Activated CD8-positive, alpha-beta memory T cell treated with anti-CD3 and anti-CD28 coated beads, Interleukin-2, amount 50 U/mL, for 24 hours (primary cell): ENCODE data around the gene OR2M7.
"Not testable (repeated sequence)": the region's sequence is repeated elsewhere in the genome, so short reads cannot be mapped to it uniquely, and the experiment has no call there.

Experiments used
- DNase-seq: peaks from one replicate; pipeline ENCODE4 v3.0.0-alpha.2; 2020; ENCODE audit errors: extremely low read depth

The OR2M7 gene, protein sequence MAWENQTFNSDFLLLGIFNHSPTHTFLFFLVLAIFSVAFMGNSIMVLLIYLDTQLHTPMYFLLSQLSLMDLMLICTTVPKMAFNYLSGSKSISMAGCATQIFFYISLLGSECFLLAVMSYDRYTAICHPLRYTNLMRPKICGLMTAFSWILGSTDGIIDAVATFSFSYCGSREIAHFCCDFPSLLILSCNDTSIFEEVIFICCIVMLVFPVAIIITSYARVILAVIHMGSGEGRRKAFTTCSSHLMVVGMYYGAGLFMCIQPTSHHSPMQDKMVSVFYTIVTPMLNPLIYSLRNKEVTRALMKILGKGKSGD

DNA sequence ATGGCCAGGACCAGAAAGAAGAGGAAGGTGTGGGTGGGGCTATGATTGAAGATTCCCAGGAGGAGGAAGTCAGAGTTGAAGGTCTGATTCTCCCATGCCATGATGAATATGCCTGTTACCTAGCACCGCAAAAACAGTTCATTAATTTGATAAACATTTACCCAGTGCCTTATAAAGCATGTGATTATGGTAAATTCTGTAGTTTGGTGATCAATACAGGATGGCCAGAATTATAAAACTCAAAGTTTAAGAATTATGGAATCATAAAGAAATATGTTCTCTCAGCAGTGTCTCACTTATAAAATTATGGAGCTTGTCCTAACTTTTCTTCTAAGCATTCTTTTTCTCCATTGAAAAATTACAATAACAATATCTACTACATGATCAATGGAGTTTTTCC lies at the start of gene OR2M7:
Gene OR2M7, minus strand, starts transcription at position 101 of the 400 bp plus-strand sequence. Its CDS starts 0 bp downstream, at position 101.
- no peak for DNase-seq

DNA sequence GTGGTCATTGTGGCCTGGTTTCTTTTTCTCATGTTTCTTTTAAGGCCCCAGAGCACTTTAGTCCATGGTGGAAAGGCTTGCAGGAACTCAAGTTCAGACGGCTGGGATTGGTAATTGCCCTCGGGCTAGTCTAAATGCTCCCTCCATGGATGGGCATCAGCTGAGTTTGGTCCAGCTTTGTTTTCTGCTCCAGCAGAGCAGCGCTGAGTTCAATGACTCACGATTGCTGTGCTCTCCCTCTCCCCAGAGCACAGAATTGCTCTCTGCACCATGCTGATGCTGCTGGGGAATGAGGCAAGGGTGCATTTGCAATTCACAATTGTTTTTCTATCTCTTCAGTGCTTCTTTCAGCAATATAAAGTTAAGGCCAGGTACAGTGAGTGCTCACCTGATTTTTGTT lies 49.4 kb upstream of the OR2M7 start:
- DNase-seq = no peak

DNA sequence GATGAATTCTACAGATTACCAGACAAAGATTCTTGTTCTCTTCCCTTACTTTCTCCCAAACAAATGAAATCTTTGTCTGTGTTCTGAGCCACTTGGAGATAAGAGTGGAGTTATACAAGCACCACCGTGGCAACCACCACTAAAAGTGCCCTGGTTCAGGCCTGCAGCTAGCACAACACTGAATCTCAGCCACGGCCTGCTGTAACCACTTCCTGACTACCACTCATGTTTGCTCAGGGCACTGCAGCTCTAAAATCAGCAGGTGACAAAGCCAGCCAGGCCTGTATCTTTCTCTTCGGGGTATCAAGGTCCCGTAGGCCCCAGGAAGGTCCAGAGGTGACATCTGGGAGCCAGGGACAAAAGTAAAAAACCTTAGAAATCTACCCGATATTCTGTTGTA lies 48.0 kb upstream of the OR2M7 start:
- DNase-seq = no peak

DNA sequence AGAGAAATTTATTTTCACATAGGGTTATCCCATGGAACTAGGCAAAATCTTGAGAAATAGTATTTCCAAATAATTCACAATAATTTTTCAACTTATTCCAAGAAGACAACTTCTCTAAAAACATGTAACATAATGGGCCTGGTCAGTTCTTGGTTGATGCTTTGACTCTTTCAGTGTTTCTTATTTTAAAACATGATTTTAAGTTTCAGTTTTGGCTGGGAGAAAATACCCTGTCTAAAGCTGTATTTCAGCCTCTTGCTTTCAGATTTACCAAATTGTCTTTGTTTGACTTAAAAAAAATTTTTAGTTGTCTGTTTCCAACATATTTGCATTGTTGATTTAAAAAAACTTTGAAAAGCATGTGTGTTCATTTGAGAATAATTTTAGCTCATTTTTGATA lies 42.2 kb upstream of the OR2M7 start:
- DNase-seq = no peak

DNA sequence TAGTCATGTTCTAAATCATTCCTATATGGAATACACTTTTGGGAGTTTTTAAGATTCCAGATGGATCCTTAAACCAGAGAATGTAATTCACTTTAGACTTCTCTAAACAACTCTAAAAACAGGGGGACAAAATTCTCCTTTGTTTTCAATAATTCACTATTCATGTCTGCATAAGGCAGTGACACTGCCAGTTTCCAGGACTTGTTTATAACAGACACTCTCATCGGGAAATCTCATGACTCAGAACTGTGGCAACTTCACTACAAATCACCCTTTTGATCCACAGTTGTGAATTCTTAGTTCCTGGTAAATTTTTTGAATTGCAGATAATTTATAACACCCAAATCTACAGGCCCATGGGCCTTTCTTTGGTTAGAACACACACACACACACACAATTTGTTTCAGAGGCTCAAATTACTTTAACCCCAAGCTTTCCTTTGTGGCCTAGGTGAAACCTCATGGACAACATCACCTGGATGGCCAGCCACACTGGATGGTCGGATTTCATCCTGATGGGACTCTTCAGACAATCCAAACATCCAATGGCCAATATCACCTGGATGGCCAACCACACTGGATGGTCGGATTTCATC lies 36.9 kb upstream of the OR2M7 start, which contains the start of gene OR2T4:
Gene OR2T4, plus strand, starts transcription at position 545 of the 595 bp plus-strand sequence. Its CDS starts 0 bp downstream, at position 545.
- no peak for DNase-seq

DNA sequence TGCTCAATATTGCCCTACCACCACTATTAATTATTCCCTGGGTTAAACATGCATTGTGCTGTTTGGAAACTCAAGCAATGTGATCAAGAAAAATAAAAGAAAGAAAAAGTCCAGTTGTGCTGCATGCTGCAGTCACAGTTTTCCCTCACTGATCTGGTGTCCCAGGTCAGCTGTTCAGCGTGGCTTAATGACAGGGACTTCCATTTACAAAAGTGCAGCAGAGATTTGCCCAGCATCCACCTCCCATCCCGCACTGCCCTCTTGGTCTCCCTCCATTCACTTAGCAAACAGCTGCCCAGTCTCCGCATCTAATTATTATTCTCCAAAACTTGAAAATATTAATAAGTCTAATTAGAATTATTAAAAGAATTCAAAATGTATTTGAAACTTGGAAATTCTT lies 35.0 kb upstream of the OR2M7 start:
- no peak for DNase-seq

DNA sequence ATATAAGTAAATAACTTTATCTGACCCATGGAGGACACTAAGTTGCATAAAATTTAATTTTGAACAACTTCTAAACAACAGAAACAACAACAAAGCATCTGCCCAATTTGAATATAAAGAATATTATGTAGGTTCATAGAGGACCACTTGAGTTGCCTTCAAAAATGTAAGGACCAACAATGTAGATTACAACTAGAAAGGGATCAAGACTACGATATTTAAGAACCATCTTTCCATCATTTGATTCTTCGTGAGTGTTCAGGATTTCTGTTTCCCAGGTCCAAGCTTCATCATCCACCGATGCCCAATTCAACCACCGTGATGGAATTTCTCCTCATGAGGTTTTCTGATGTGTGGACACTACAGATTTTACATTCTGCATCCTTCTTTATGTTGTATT lies 24.1 kb upstream of the OR2M7 start, which contains the start of gene OR14C36:
Gene OR14C36, plus strand, starts transcription at position 301 of the 400 bp plus-strand sequence. Its CDS starts 0 bp downstream, at position 301.
- no peak for DNase-seq

DNA sequence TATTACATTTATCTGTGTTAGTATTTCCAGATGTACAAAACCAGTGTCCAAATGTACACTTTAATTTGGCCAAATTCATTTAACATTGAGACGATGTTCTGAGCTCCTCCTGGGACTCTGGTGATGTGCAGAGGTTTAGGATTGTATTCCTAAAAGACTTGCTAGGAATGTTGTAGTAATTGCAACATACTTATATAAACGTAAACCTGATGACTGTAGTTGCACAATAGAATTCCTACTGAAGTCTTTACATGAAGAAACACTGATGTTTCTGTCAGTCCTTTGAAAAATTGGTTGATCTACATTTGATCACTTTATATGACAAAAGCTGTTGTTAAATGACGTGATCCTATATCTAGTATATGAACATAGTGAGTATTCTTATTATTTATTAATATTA lies 19.1 kb upstream of the OR2M7 start:
- no peak for DNase-seq

DNA sequence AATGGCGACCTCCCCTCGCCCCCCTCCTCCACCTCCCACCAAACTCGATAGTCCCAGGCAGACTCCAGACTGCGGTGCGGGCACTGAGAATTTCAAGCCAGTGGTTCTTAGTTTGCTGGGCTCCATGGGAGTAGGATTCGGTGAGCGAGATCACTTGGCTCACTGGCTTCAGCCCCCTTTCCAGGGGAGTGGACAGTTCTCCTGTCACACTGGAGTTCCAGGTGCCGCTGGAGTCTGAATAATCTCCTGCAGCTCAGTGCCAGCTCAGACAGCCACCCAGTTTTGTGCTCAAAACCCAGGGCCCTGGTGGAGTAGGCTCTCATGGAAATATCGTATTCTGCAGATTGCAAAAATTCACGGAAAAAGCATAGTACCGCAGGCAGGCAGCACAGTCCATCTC lies 7.6 kb downstream of the OR2M7 start:
- DNase-seq = no peak

DNA sequence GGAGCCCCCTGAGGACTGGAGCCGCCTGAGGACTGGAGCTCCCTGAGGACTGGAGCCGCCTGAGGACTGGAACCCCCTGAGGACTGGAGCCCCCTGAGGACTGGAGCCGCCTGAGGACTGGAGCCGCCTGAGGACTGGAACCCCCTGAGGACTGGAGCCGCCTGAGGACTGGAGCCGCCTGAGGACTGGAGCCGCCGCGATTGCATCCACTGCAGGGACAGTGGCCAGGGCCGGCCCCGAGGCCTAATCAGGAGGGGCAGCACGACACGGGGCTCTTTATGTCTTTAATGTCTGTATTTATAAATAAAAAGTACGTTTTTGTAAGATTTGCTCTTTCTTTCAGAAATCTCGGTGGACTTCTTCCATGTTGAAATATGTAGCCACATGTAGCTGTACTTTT lies 17.6 kb downstream of the OR2M7 start:
- not testable (repeated sequence) for DNase-seq

DNA sequence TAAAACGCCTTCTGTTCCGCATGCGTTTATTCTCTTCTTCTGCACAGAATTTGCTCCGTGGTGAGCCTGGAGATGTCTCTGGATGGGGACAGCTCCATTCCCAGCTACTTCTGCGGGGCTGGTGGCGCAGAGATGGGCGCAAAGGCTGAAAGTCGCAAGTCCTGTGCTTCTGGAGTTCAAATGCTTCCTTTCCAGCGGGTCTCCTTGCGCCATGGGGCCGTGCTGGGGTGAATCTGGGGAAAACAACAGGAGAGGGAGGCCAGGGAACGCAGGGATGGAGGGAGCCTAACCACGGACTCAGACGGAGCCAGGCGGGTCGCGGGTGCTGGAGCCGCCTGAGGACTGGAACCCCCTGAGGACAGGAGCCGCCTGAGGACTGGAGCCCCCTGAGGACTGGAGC lies 18.3 kb downstream of the OR2M7 start:
- no peak for DNase-seq

DNA sequence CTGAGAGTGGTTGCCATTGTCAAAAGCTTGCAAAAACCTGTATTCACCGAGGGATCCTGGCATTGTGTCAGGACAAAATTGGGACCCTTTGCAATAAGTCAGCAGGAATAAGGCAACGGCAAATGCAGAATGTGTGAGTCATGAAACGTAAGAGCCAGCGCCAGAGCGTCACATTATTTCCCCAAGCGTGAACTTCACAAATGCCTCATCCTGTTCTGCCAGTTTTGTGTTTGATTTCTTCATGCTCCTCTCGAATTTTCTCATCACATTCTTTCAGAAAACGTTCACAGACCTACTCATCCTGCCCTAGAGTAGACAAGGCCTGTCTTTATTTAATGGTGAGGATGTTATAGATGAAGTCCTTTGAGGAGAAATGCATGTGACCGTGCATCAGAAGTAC lies 18.7 kb downstream of the OR2M7 start:
- DNase-seq = not testable (repeated sequence)

DNA sequence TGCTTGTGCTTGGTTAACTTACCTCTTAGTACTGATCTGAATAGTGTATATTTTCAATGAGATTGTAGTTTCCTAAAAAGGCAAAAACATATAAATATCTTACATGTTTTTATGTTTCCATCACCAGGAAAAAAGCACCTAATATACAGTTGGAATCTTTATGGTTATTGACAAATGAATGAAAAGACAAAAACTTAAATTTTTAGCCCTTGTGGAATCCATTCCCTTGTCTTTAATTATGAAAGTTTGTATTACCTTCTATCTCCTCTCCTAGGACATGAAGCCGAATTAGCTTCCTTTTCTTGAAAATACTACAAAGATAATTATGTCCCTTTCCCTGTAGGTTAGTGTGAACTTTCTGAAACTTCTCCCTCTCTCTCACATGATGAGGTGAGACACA lies 21.0 kb downstream of the OR2M7 start, which contains the start of gene OR2T12:
Gene OR2T12, minus strand, starts transcription at position 101 of the 400 bp plus-strand sequence. CDS start 7,846 bp downstream, outside the sequence.
- DNase-seq = no peak

DNA sequence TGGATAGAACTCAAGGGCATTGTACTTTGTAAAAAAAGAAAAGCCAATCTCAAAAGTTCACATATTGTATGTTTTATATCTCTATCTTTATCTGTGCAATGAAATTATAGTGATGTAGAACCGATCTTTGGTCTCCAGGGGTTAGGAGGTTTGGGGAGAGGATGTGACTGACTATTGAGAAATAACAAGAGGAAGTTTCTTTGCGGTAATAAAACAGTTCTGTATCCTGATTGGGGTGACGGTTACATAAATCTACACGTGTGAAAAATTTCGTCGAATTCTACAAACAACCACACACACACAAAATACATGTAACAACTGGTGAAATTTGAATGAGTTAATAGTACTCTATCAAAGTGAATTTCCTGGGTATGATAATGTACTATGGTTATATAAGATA lies 36.0 kb downstream of the OR2M7 start:
- no peak for DNase-seq

DNA sequence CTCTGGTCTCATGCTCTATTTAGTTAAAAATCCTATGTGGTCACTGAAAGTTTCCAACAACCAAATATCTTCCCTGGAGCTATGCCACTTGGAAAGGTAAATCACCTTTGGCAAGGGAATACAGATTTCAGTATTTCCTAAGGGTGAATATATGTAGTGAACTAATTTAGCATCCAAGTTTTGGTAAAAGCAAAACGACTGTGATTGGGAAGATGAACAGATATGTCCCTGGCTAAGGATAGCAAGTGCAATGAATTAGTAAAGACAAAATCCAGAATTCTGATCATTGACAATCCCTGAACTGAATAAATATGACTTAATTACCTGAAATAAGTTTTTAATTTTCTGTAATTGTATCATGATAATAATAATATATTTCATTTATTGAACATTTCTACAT lies 46.5 kb downstream of the OR2M7 start, which contains the start of gene OR2T33:
Gene OR2T33, minus strand, starts transcription at position 101 of the 400 bp plus-strand sequence. CDS start 4,162 bp downstream, outside the sequence.
- DNase-seq = no peak
